Stomach (tissue), 9 donors: ENCODE data around the gene OR4M1. TPM values are rescaled to one million over a fixed set of nuclear protein-coding genes. Genes with fewer than 3 reads are reported as not detected.
"Not testable (repeated sequence)": the region's sequence is repeated elsewhere in the genome, so short reads cannot be mapped to it uniquely, and the experiment has no call there.

Experiments
- DNase-seq, 2 donors: peaks; one replicate each; pipeline versions ENCODE4 v3.0.0 to v3.0.0-alpha.2; 2013 to 2019
- H3K27ac ChIP-seq, 5 donors: fragments of 200-600 bp in 4 of 5; sonication (generic) in 4 of 5; one replicate each; pipeline ENCODE4 v1.5.1; 2013 to 2019; ENCODE audit warnings: mild to moderate bottlenecking in 1 of 5, moderate library complexity in 1 of 5
- H3K27me3 ChIP-seq, 3 donors: fragments of 200-600 bp; sonication (generic); one replicate each; pipeline ENCODE4 v1.5.1; 2017 to 2019; ENCODE audit warnings: mixed run types in 1 of 3
- H3K36me3 ChIP-seq, 4 donors: fragments of 200-600 bp; sonication (generic); 1 replicate in 3 of 4; 2 replicates in 1 of 4; pipeline ENCODE4 v1.5.1; 2016 to 2019
- H3K4me1 ChIP-seq, 4 donors: fragments of 200-600 bp; sonication (generic); one replicate each; pipeline ENCODE4 v1.5.1; 2016 to 2019
- H3K4me3 ChIP-seq, 4 donors: fragments of 200-600 bp; sonication (generic) in 3 of 4; one replicate each; pipeline ENCODE4 v1.5.1; 2016 to 2019; ENCODE audit warnings: mild to moderate bottlenecking in 1 of 4
- H3K9me3 ChIP-seq, 4 donors: fragments of 200-600 bp; sonication (generic); one replicate each; pipeline ENCODE4 v1.5.1; 2016 to 2019
- CTCF ChIP-seq, 7 experiments: fragments of 450-650 bp in 4 of 7; fragments of 200-600 bp in 3 of 7; sonication (generic) in 3 of 7; IDR thresholded peaks; one replicate each; pipeline ENCODE4 v1.5.1; 2016 to 2019; ENCODE audit warnings: antibody characterized with exemption in 7 of 7, control low read depth in 2 of 7, mild to moderate bottlenecking in 1 of 7
- EP300 ChIP-seq: sonication (generic); formaldehyde crosslinking; IDR thresholded peaks from one replicate; pipeline ENCODE4 v1.6.1; 2017; ENCODE audit warnings: antibody characterized with exemption
- POLR2A ChIP-seq, 4 donors: fragments of 450-650 bp; IDR thresholded peaks; one replicate each; pipeline ENCODE4 v1.6.1; 2016; ENCODE audit warnings: antibody characterized with exemption in 4 of 4, control low read depth in 2 of 4, mild to moderate bottlenecking in 1 of 4, moderate library complexity in 1 of 4
- POLR2AphosphoS5 ChIP-seq, 3 donors: sonication (generic); formaldehyde crosslinking; IDR thresholded peaks; one replicate each; pipeline ENCODE4 v1.6.1; 2016; ENCODE audit warnings: antibody characterized with exemption in 3 of 3
- WGBS, 5 donors: extraction: QIAGEN DNeasy Blood & Tissue Kit in 3 of 5; methylation state at CpG; one replicate each; pipeline versions ENCODE4 v1.1.5 to v1.1.7; 2013 to 2018; 5-methylcytosine and 5-hydroxymethylcytosine counted together
- intact Hi-C: fragments of 100-400 bp; cut with DNase I; formaldehyde crosslinking; loops from one replicate; pipeline ENCODE4 v1.15.1; 2023; ENCODE audit warnings: low total_unique reads
- polyA plus RNA-seq, 3 donors: library from polyadenylated mRNA; stranded (reverse); fragments of 200-250 nt; gene quantifications; one replicate each; pipeline ENCODE4 v1.2.3, GENCODE V29; 2013
- total RNA-seq, 5 donors: library from RNA; depleted of rRNA; stranded (reverse); fragments of >200 nt; gene quantifications; one replicate each; pipeline versions ENCODE4 v1.1.0 to v1.2.3, GENCODE V29; 2014 to 2016
- donor health status: healthy with polysubstance abuse.
- donor health status: Bipolar disorder and iron deficiency.
- donor health status: healthy.

The OR4M1 gene
- total and polyA plus RNA-seq, 8 donors, result not detected

DNA sequence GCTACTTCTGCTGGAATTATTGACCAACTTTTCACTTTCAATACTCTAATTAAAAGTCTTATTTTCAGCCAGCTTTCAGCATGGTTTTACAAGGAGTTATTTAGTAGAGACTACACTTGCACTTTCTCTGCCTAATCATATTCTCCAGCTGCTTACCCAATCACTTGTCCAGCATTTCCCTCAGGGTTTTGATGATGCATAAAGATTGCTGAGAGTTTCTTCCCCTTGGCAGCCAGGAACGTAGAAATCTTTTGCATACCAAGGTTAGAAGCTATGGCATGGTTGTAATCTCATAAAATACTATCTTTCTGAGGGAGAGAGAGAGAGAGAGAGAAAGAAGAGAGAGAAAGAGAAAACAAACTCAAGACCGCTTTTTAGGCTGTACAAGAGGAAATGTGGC is 19.1 kb upstream of the OR4M1 start:
- TF ChIP-seq CTCF (IDR thresholded peaks at IDR 0.05) (no peak), EP300 (no peak), POLR2AphosphoS5 (IDR thresholded peaks at IDR 0.05) (no peak), POLR2A (IDR thresholded peaks at IDR 0.05) (no peak)
- DNase-seq, result no peak
- no peaks in the 10 kb centered on the region for H3K27me3 ChIP-seq
- H3K4me3 ChIP-seq, result no peak overlapping the region
- 22 to 32% (median 26%) methylated on average over 2 of the region's 2 CpGs for WGBS, 5 donors
- H3K4me1 ChIP-seq, result no peaks in the 10 kb centered on the region
- H3K9me3 ChIP-seq, result no peaks in the 10 kb centered on the region
- intact Hi-C loops, result no loop called here
- no peak overlapping the region for H3K27ac ChIP-seq
- H3K36me3 ChIP-seq, result no peaks in the 10 kb centered on the region

- H3K4me1 ChIP-seq, H3K4me3 ChIP-seq, DNase-seq, H3K36me3 ChIP-seq, H3K27me3 ChIP-seq, H3K27ac ChIP-seq, intact Hi-C loops: not testable (repeated sequence)
- peaks cover 0 to 34% (median 10%) of the 10 kb centered on the region in 4 donors for H3K9me3 ChIP-seq
- WGBS, 5 donors, result 36 to 57% (median 52%) methylated on average over 2 to 3 of the region's 3 CpGs
These were observed 1.8 kb upstream of the OR4M1 start for GRCh38 chr14:19771491-19771890.

- intact Hi-C loops, result no loop called here
These were observed 1.3 kb upstream of the OR4M1 start for GRCh38 chr14:19771895-19772430.

DNA sequence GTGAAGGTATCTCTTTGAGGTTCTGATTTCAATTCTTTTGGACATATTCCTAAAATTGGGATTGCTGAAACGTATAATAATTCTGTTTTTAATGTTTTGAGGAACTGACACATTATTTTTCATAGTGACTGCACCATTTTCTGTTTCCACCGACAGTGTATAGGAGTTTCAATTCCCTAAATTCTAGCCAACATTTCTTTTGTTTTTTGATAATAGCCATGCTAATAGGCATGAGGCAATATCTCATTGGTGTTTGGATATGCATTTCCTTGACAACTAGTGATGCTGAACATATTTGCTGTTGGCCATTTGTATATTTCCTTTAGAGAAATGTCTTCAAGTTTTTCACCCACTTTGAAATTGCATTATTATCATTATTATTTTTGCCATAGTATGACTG is 850 bp upstream of the OR4M1 start:
- DNase-seq, H3K27me3 ChIP-seq, H3K4me1 ChIP-seq, H3K36me3 ChIP-seq, H3K27ac ChIP-seq, H3K4me3 ChIP-seq, intact Hi-C loops: not testable (repeated sequence)
- 32 to 47% (median 45%) methylated on average over 2 of the region's 2 CpGs for WGBS, 5 donors
- H3K9me3 ChIP-seq, result peaks cover 0 to 34% (median 10%) of the 10 kb centered on the region in 4 donors

More at GRCh38 chr14:19771895-19772430, 1.3 kb upstream of the OR4M1 start:
- H3K36me3 ChIP-seq, result no peaks in the 10 kb centered on the region
- H3K4me1 ChIP-seq, result no peaks in the 10 kb centered on the region
- peaks cover 0 to 34% (median 10%) of the 10 kb centered on the region in 4 donors for H3K9me3 ChIP-seq
- WGBS, 5 donors, result 87 to 96% (median 92%) methylated on average over 1 of the region's 1 CpG
- H3K4me3 ChIP-seq, result no peak overlapping the region
- TF ChIP-seq POLR2A (IDR thresholded peaks at IDR 0.05) (no peak), EP300 (no peak), CTCF (IDR thresholded peaks at IDR 0.05) (no peak), POLR2AphosphoS5 (IDR thresholded peaks at IDR 0.05) (no peak)
- no peak overlapping the region for H3K27ac ChIP-seq
- DNase-seq, result no peak
- no peaks in the 10 kb centered on the region for H3K27me3 ChIP-seq

DNA sequence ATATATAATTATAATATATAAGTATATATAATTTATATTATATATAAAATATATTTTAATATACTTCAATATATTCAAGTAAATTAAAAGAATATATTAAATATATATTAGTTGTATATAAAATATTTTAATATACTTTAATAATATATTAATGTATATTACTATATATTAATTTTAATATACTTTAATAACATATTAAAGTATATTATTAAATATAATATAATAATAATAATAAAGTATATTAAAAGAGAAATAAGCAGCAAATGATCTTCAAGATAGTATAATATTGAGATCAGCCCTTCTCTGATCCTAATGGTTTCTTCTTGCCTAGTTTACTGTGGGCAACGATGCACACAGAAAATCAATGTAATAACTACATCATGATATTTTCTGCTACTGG is 2.3 kb downstream of the OR4M1 start:
- TF ChIP-seq EP300 (no peak), CTCF (IDR thresholded peaks at IDR 0.05) (no peak), POLR2A (IDR thresholded peaks at IDR 0.05) (no peak), POLR2AphosphoS5 (IDR thresholded peaks at IDR 0.05) (no peak)
- Histone ChIP-seq H3K27me3 (no peaks in the 10 kb centered on the region), H3K4me3 (no peak overlapping the region), H3K9me3 (peaks cover 0 to 38% (median 10%) of the 10 kb centered on the region in 4 donors), H3K4me1 (no peaks in the 10 kb centered on the region), H3K27ac (no peak overlapping the region), H3K36me3 (no peaks in the 10 kb centered on the region)
- whole genome bisulfite sequencing, 5 donors, result 55 to 68% (median 58%) methylated on average over 1 of the region's 1 CpG
- no peak for DNase-seq
- intact Hi-C loops, result no loop called here

GRCh38 chr14:19785848-19786247 is 12.5 kb downstream of the OR4M1 start:
- WGBS, 5 donors, result 79 to 83% (median 82%) methylated on average over 16 of the region's 16 CpGs
- intact Hi-C loops, H3K27me3 ChIP-seq, H3K4me3 ChIP-seq, H3K9me3 ChIP-seq, H3K27ac ChIP-seq, H3K4me1 ChIP-seq, DNase-seq, H3K36me3 ChIP-seq: not testable (repeated sequence)

GRCh38 chr14:19787318-19787717 is 14.0 kb downstream of the OR4M1 start:
- H3K4me3 ChIP-seq, H3K27me3 ChIP-seq, DNase-seq, intact Hi-C loops, H3K9me3 ChIP-seq, H3K36me3 ChIP-seq, H3K4me1 ChIP-seq, H3K27ac ChIP-seq: not testable (repeated sequence)
- WGBS, 5 donors, result 66 to 78% (median 72%) methylated on average over 6 of the region's 6 CpGs

GRCh38 chr14:19788150-19788549 is 14.8 kb downstream of the OR4M1 start:
- H3K4me3 ChIP-seq, H3K9me3 ChIP-seq, intact Hi-C loops: not testable (repeated sequence)

GRCh38 chr14:19796520-19797108 is 23.3 kb downstream of the OR4M1 start:
- H3K4me3 ChIP-seq, H3K4me1 ChIP-seq, H3K27me3 ChIP-seq, H3K36me3 ChIP-seq, H3K27ac ChIP-seq, DNase-seq, intact Hi-C loops: not testable (repeated sequence)
- 68 to 76% (median 72%) methylated on average over 10 of the region's 10 CpGs for WGBS, 5 donors
- peaks cover 0 to 19% (median 8%) of the 10 kb centered on the region in 4 donors for H3K9me3 ChIP-seq

More at GRCh38 chr14:19788150-19788549, 14.8 kb downstream of the OR4M1 start:
- not testable (repeated sequence) for H3K4me1 ChIP-seq, DNase-seq, H3K27ac ChIP-seq, H3K27me3 ChIP-seq, H3K36me3 ChIP-seq
- 63 to 78% (median 66%) methylated on average over 7 of the region's 7 CpGs for WGBS, 5 donors
